ENCODE results near the gene PPFIA2. TPM values are rescaled to one million over a fixed set of nuclear protein-coding genes. Genes with fewer than 3 reads are reported as not detected.

PPFIA2 gene
- 2.2 TPM in 1 of 2 replicates, not detected in the other for total RNA-seq

DNA sequence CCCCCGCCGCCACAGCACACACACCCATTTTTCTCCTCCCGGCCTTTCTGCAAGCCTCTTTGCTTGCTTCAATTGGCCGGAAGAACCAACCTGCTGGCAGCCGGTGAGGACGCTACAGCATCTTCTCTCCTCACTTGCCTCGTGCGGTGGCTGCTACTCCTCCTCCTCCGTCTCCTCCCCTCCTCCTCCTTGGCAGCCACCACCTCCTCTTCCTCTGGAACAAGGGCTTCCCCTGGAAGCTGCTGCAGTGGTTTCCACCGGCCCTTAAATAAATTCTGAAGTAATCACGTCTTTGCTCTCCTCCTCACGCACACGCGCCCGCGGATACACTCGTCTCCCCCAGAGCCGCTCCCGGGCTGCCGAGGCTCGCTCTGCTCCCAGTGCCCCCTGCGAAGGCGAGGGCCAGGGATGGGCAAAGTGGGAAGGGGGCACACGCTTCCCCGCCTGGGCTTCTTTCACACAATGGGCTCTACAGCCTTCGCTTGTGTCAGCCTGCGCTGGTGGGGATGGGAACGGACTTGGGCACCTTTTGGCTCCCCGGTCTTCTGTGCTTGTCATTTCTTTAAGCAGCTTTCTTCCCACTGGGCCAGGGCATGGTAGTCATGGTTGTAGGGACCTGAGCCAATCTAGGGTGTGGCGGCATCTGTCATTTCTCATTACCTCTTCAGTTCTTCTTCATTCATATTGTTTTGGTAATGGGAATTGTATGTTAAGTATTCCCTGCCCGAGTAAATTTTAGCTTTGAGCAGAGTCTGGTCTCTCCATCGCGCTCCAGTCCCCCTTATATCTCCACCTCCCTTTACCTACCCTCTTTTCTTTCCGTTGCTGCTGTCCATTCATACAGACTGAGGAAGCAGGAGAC is at the start of gene PPFIA2:
Gene PPFIA2 (minus strand): TSS at position 161 of the 862 bp plus-strand sequence.

Data from epithelial cell of alveolus of lung (primary cell).